CD8-positive, alpha-beta memory T cell (primary cell): Measurements from ENCODE around the gene PLPPR1. TPM values are rescaled to one million over a fixed set of nuclear protein-coding genes. Genes with fewer than 3 reads are reported as not detected.

ENCODE experiments used
- CTCF ChIA-PET: fragments of 350-600 bp; sonication (Branson Sonifier 250); formaldehyde crosslinking; loops from one replicate; lab custom pipeline; 2021; ENCODE audit warnings: antibody characterized with exemption; lab: Charles Lee
- POLR2A ChIA-PET: fragments of 350-600 bp; sonication (Branson Sonifier 250); formaldehyde crosslinking; loops from one replicate; lab custom pipeline; 2021; ENCODE audit warnings: antibody characterized with exemption; lab: Charles Lee
- DNase-seq, 5 donors: peaks; one replicate each; pipeline versions ENCODE4 v3.0.0 to v3.0.0-alpha.2; 2020 to 2022; ENCODE audit warnings: mixed read lengths in 1 of 5
- H3K27ac ChIP-seq: one replicate; pipeline ENCODE4 v1.7.0; 2013; ENCODE audit warnings: low read depth, mild to moderate bottlenecking, low read length, moderate library complexity
- H3K27me3 ChIP-seq: 2 replicates; pipeline ENCODE4 v1.7.0; 2013; ENCODE audit warnings: low read length, mild to moderate bottlenecking; ENCODE audit not compliant: insufficient read depth, poor library complexity, severe bottlenecking
- H3K36me3 ChIP-seq: 2 replicates; pipeline ENCODE4 v1.7.0; 2013; ENCODE audit warnings: mild to moderate bottlenecking, low read length, moderate library complexity; ENCODE audit not compliant: insufficient read depth
- H3K4me1 ChIP-seq: 2 replicates; pipeline ENCODE4 v1.7.0; 2013; ENCODE audit warnings: mild to moderate bottlenecking, low read length, moderate library complexity; ENCODE audit not compliant: insufficient read depth
- H3K4me3 ChIP-seq: 2 replicates; pipeline ENCODE4 v1.7.0; 2013; ENCODE audit warnings: mild to moderate bottlenecking, low read length
- H3K9me3 ChIP-seq: 2 replicates; pipeline ENCODE4 v1.7.0; 2013; ENCODE audit warnings: mild to moderate bottlenecking, low read length
- H3K27ac Mint-ChIP-seq, 8 donors: one replicate each; pipeline ENCODE4 v1.8.0; 2020 to 2021; ENCODE audit warnings: mixed read lengths in 8 of 8, mild to moderate bottlenecking in 6 of 8, inconsistent platforms in 3 of 8, moderate library complexity in 3 of 8
- H3K27me3 Mint-ChIP-seq, 2 donors: one replicate each; pipeline ENCODE4 v1.8.0; 2020 to 2021; ENCODE audit warnings: mixed read lengths in 2 of 2, mild to moderate bottlenecking in 1 of 2, moderate library complexity in 1 of 2
- H3K36me3 Mint-ChIP-seq, 3 donors: one replicate each; pipeline ENCODE4 v1.8.0; 2020 to 2021; ENCODE audit warnings: mixed read lengths in 3 of 3, inconsistent platforms in 1 of 3, mild to moderate bottlenecking in 1 of 3
- H3K4me1 Mint-ChIP-seq, 3 donors: one replicate each; pipeline ENCODE4 v1.8.0; 2020 to 2021; ENCODE audit warnings: mixed read lengths in 3 of 3, inconsistent platforms in 1 of 3, mild to moderate bottlenecking in 1 of 3
- H3K4me3 Mint-ChIP-seq, 7 donors: one replicate each; pipeline ENCODE4 v1.8.0; 2020 to 2021; ENCODE audit warnings: mixed read lengths in 7 of 7, mild to moderate bottlenecking in 6 of 7, moderate library complexity in 4 of 7, inconsistent platforms in 2 of 7
- H3K9me3 Mint-ChIP-seq, 5 donors: one replicate each; pipeline ENCODE4 v1.8.0; 2020 to 2022; ENCODE audit warnings: mixed read lengths in 5 of 5, mild to moderate bottlenecking in 3 of 5, moderate library complexity in 2 of 5, inconsistent platforms in 1 of 5
- polyA plus RNA-seq: library from polyadenylated mRNA; unstranded; fragments of 300-500 nt; fragmentation: Illumina TruSeq; gene quantifications from one replicate; pipeline ENCODE4 v1.2.3, GENCODE V29; 2021
- total RNA-seq, 2 experiments: library from RNA; stranded (reverse); gene quantifications; one replicate each; pipeline ENCODE4 v1.2.3, GENCODE V29; 2021

The PLPPR1 gene
- total and polyA plus RNA-seq, 3 experiments from 2014 or later, result not detected

DNA sequence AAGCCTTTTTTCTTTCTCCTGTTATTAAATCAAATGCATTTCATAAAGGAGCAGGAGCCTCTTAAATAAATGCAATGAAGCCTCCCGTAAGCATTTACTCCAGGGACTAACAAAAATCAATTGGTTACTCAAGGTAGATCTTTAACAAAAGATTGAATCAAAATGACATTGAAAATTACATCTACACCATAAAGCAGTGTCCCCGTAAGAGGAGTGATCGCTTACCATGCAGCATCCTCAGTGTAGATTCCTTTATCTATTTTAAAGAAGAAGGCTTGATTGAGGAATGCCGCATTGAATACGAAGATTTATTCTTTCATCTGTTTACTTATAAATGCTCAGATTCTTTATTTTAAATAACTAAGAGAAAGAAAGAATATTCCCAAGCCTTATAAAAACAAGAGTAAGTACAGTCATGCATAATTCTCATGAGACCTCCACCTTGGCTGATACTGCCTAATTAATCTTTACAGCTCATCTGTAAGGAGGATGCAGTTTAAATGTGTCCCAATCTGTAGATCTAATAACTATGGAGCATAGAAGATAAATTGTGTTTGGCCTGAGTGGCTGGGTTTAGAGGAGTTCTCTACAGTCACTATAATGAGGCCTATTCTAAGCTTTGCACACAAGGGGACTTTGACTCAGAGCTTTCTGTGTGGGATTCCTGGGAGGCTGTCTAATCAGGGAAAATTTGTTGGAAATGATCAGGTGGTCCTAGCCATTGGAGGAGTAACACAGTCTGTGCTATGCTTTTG, 55.1 kb downstream of the PLPPR1 start:
- H3K4me1 Mint-ChIP-seq, result peaks cover 0 to 2% (median 0%) of the 10 kb centered on the region in 3 donors
- no peak overlapping the region for H3K27ac ChIP-seq
- no peak overlapping the region for H3K4me3 ChIP-seq

DNA sequence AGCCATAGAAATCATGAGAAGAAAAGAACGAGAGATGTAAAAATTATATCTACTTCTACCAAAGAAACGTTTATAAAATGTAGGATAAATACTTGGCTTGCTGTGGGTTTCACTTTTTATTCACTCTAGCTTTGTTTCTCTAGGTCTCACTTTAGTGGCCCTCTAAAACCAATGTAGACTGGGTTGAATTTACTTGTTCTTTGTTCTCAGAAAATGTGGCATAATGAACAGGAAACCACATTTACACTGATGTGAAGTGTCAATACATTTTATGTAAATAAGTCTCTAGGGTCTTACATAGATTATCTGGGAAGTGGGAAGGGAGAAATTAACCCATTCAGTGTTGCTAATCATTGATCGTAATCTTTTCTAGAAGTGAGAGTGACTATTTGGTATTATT, 58.9 kb downstream of the PLPPR1 start:
- H3K27me3 ChIP-seq, result no peaks in the 10 kb centered on the region
- Mint-ChIP-seq H3K4me3 (no peak overlapping the region), H3K27me3 (peaks cover 0 to under 1% of the 10 kb centered on the region in 2 donors), H3K27ac (no peak overlapping the region), H3K9me3 (peaks cover 0 to 3% (median 0%) of the 10 kb centered on the region in 5 donors), H3K4me1 (peaks cover 0 to 2% (median 0%) of the 10 kb centered on the region in 3 donors), H3K36me3 (no peaks in the 10 kb centered on the region)
- H3K4me3 ChIP-seq, result no peak overlapping the region
- ChIA-PET CTCF (no interaction called here), POLR2A (no interaction called here)
- H3K4me1 ChIP-seq, result no peaks in the 10 kb centered on the region
- H3K36me3 ChIP-seq, result no peaks in the 10 kb centered on the region
- no peak overlapping the region for H3K27ac ChIP-seq
- no peak for DNase-seq
- H3K9me3 ChIP-seq, result no peaks in the 10 kb centered on the region

More for the DNA sequence above, 55.1 kb downstream of the PLPPR1 start:
- Mint-ChIP-seq H3K36me3 (no peaks in the 10 kb centered on the region), H3K27ac (no peak overlapping the region), H3K27me3 (no peaks in the 10 kb centered on the region), H3K9me3 (peaks cover 0 to 13% (median 2%) of the 10 kb centered on the region in 5 donors), H3K4me3 (no peak overlapping the region)
- DNase-seq, result no peak
- CTCF ChIA-PET, result no interaction called here
- Histone ChIP-seq H3K27me3 (no peaks in the 10 kb centered on the region), H3K4me1 (no peaks in the 10 kb centered on the region), H3K36me3 (no peaks in the 10 kb centered on the region), H3K9me3 (no peaks in the 10 kb centered on the region)
- POLR2A ChIA-PET, result no interaction called here

DNA sequence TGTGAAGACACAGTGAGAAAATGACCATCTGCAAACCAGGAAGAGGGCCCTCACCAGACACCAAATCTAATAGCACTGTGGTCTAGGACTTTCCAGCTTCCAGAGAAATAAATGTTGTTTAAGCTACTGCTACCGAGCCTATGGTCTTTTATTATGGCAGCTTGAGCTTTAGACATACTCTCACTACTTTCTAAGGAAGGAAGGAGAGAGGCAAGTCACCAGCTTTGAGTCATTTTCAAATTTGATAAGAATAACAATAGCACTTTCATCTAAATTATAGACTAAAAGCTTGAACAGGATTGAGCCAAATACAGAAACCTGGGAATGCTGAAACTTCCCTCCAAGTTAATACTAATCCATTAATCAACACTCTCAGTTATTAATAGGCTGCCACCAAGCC, 64.4 kb downstream of the PLPPR1 start:
- no peak overlapping the region for H3K4me3 Mint-ChIP-seq
- no peak overlapping the region for H3K27ac Mint-ChIP-seq
- H3K9me3 Mint-ChIP-seq, result no peaks in the 10 kb centered on the region
- ChIA-PET CTCF (no interaction called here), POLR2A (no interaction called here)
- no peaks in the 10 kb centered on the region for H3K4me1 Mint-ChIP-seq
- no peak overlapping the region for H3K4me3 ChIP-seq
- no peak overlapping the region for H3K27ac ChIP-seq
- H3K9me3 ChIP-seq, result no peaks in the 10 kb centered on the region
- H3K27me3 ChIP-seq, result no peaks in the 10 kb centered on the region
- DNase-seq, result no peak
- peaks cover 0 to 4% of the 10 kb centered on the region in 2 donors for H3K27me3 Mint-ChIP-seq
- no peaks in the 10 kb centered on the region for H3K4me1 ChIP-seq
- no peaks in the 10 kb centered on the region for H3K36me3 ChIP-seq
- H3K36me3 Mint-ChIP-seq, result no peaks in the 10 kb centered on the region

DNA sequence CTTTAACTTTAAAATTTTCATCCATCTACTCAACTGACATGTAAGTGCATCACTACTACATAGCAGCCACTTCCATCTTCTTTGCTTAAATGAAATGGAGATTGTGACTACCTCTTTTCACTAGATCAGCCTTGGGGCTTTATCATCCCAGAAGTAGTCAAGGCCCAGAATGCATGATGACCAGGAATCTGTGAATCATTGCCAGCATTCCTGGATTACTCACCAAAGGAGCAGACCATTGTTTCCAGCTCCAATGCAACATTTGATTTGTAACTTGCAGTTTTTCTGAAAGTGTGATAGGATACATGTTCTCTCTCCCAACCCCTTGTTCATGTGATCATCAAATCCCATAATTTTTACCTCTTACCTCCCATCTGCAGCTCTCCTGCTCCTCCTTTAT, 65.1 kb downstream of the PLPPR1 start:
- ChIA-PET CTCF (no interaction called here), POLR2A (no interaction called here)
- H3K27ac Mint-ChIP-seq, result no peak overlapping the region
- no peak for DNase-seq
- Histone ChIP-seq H3K27ac (no peak overlapping the region), H3K36me3 (no peaks in the 10 kb centered on the region), H3K27me3 (no peaks in the 10 kb centered on the region), H3K4me3 (no peak overlapping the region), H3K4me1 (no peaks in the 10 kb centered on the region), H3K9me3 (no peaks in the 10 kb centered on the region)
- no peak overlapping the region for H3K4me3 Mint-ChIP-seq
- H3K36me3 Mint-ChIP-seq, result no peaks in the 10 kb centered on the region
- no peaks in the 10 kb centered on the region for H3K4me1 Mint-ChIP-seq
- H3K9me3 Mint-ChIP-seq, result peaks cover 0 to 5% (median 0%) of the 10 kb centered on the region in 5 donors
- H3K27me3 Mint-ChIP-seq, result peaks cover 0 to 5% of the 10 kb centered on the region in 2 donors

DNA sequence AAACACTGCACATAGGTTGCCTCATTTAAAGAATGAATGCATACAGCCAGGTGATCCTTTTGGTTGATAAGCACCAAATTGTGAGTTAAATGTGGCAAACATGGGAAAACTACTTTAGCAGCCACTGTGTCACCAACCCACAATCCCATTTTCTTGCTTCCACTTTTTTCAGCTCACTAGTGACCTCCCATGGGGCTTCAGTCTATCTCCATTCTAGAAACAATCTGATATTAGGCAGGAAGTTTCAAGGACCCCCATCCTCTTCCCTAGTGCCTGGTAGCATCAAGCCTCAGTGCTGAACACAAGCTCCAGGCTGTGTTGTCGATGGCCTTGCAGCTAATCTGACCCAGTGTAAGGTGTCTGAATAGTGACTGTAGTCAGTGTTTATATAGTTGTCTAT, 66.2 kb downstream of the PLPPR1 start:
- no peaks in the 10 kb centered on the region for H3K27me3 ChIP-seq
- POLR2A ChIA-PET, result no interaction called here
- H3K36me3 Mint-ChIP-seq, result no peaks in the 10 kb centered on the region
- H3K27ac ChIP-seq, result no peak overlapping the region
- H3K4me1 Mint-ChIP-seq, result no peaks in the 10 kb centered on the region
- peaks cover 0 to 7% (median 0%) of the 10 kb centered on the region in 5 donors for H3K9me3 Mint-ChIP-seq
- H3K27me3 Mint-ChIP-seq, result peaks cover 0 to 5% of the 10 kb centered on the region in 2 donors
- no peak for DNase-seq
- H3K36me3 ChIP-seq, result no peaks in the 10 kb centered on the region
- no peak overlapping the region for H3K4me3 Mint-ChIP-seq
- no peak overlapping the region for H3K4me3 ChIP-seq
- H3K27ac Mint-ChIP-seq, result no peak overlapping the region
- no peaks in the 10 kb centered on the region for H3K4me1 ChIP-seq
- CTCF ChIA-PET, result no interaction called here
- no peaks in the 10 kb centered on the region for H3K9me3 ChIP-seq

DNA sequence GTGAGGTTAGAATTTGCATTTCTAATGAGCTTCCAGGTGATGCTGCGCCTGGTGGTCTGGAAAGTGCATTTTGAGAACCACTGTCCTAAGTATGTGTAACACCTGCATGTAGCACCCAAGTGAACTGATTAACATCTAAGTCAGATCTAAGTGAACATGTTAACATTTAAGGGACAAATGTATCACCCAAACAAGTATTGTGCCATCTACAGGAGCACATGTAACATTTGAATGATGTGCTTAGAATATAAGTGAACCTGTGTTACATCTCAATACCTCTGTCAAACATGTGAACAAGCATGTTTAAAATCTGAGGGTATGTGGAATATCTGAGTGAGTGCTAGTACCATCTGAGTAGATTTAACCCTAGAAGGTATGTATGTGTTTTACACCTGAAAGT, 68.7 kb downstream of the PLPPR1 start:
- ChIA-PET CTCF (no interaction called here), POLR2A (no interaction called here)
- Histone ChIP-seq H3K4me1 (no peaks in the 10 kb centered on the region), H3K4me3 (no peak overlapping the region), H3K9me3 (no peaks in the 10 kb centered on the region), H3K36me3 (no peaks in the 10 kb centered on the region), H3K27ac (no peak overlapping the region), H3K27me3 (no peaks in the 10 kb centered on the region)
- no peaks in the 10 kb centered on the region for H3K4me1 Mint-ChIP-seq
- no peak for DNase-seq
- H3K27me3 Mint-ChIP-seq, result peaks cover 0 to 5% of the 10 kb centered on the region in 2 donors
- H3K27ac Mint-ChIP-seq, result no peak overlapping the region
- peaks cover 0 to 7% (median 0%) of the 10 kb centered on the region in 5 donors for H3K9me3 Mint-ChIP-seq
- H3K4me3 Mint-ChIP-seq, result no peak overlapping the region
- no peaks in the 10 kb centered on the region for H3K36me3 Mint-ChIP-seq

DNA sequence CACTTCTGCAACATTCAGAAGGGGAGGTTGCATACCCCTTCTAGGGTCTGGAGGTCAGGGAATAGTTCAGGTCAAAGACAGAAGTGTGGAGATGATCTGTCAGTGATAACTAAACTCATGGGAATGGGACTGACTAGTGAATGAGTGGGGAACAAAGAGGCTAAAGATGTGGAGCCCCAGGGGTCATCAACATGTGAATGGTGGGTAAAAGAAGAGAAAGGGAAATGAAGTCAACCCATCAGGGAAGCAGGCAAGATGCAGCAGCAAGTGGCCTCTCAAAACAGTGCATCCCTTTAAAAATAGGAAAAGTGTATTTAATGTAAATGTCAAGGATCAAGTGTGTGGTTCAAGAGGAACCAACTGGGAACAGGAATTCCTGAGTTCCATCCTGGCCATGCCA, 69.9 kb downstream of the PLPPR1 start:
- Mint-ChIP-seq H3K4me1 (no peaks in the 10 kb centered on the region), H3K36me3 (no peaks in the 10 kb centered on the region), H3K27ac (no peak overlapping the region), H3K9me3 (peaks cover 0 to 7% (median 0%) of the 10 kb centered on the region in 5 donors), H3K27me3 (peaks cover 0 to 3% of the 10 kb centered on the region in 2 donors), H3K4me3 (no peak overlapping the region)
- ChIA-PET CTCF (no interaction called here), POLR2A (no interaction called here)
- DNase-seq, result no peak
- Histone ChIP-seq H3K4me1 (no peaks in the 10 kb centered on the region), H3K9me3 (no peaks in the 10 kb centered on the region), H3K27me3 (no peaks in the 10 kb centered on the region), H3K27ac (no peak overlapping the region), H3K4me3 (no peak overlapping the region), H3K36me3 (no peaks in the 10 kb centered on the region)

DNA sequence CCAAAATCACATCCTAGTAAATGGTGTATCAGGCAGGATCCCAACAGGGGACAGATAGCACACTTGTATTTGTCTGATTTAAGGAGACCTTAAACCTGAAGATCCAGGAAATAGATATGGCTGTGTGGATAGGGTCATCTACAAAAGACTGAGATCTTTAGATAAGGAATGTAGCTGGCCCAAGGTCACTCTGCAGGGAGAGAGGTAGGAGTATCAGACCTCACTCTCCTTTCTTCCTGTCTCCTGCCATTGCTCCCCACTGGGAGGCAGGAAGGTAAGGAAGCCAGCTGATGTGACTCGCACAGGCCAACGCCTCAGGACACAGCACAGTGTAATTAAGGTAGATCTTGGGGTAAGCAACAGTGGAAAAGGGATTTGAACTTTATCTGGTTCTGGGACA, 85.8 kb downstream of the PLPPR1 start:
- CTCF ChIA-PET, result no interaction called here
- Histone ChIP-seq H3K27me3 (no peaks in the 10 kb centered on the region), H3K4me1 (no peaks in the 10 kb centered on the region), H3K27ac (no peak overlapping the region), H3K9me3 (no peaks in the 10 kb centered on the region), H3K4me3 (no peak overlapping the region), H3K36me3 (no peaks in the 10 kb centered on the region)
- H3K27me3 Mint-ChIP-seq, result no peaks in the 10 kb centered on the region
- H3K27ac Mint-ChIP-seq, result no peak overlapping the region
- POLR2A ChIA-PET, result no interaction called here
- H3K4me3 Mint-ChIP-seq, result no peak overlapping the region
- no peaks in the 10 kb centered on the region for H3K4me1 Mint-ChIP-seq
- DNase-seq, result no peak
- peaks cover 0 to 3% (median 2%) of the 10 kb centered on the region in 5 donors for H3K9me3 Mint-ChIP-seq
- no peaks in the 10 kb centered on the region for H3K36me3 Mint-ChIP-seq
